ENCODE results near the gene EIF4ENIF1. TPM values are rescaled to one million over a fixed set of nuclear protein-coding genes. Genes with fewer than 3 reads are reported as not detected.
"Not testable (repeated sequence)": the region's sequence is repeated elsewhere in the genome, so short reads cannot be mapped to it uniquely, and the experiment has no call there.

EIF4ENIF1 gene
- total and polyA plus RNA-seq, 8 donors = 7.8 to 32.6 (median 11.5) TPM

GRCh38 chr22:31533374-31533773 is 43.7 kb upstream of the EIF4ENIF1 start:
- TF ChIP-seq POLR2A (IDR thresholded peaks at IDR 0.05) (no peak), EP300 (IDR thresholded peaks at IDR 0.05) (no peak), POLR2AphosphoS5 (IDR thresholded peaks at IDR 0.05) (no peak)
- TF ChIP-seq, protein P1, sequence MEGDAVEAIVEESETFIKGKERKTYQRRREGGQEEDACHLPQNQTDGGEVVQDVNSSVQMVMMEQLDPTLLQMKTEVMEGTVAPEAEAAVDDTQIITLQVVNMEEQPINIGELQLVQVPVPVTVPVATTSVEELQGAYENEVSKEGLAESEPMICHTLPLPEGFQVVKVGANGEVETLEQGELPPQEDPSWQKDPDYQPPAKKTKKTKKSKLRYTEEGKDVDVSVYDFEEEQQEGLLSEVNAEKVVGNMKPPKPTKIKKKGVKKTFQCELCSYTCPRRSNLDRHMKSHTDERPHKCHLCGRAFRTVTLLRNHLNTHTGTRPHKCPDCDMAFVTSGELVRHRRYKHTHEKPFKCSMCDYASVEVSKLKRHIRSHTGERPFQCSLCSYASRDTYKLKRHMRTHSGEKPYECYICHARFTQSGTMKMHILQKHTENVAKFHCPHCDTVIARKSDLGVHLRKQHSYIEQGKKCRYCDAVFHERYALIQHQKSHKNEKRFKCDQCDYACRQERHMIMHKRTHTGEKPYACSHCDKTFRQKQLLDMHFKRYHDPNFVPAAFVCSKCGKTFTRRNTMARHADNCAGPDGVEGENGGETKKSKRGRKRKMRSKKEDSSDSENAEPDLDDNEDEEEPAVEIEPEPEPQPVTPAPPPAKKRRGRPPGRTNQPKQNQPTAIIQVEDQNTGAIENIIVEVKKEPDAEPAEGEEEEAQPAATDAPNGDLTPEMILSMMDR (IDR thresholded peaks at IDR 0.05) = no peak
- WGBS, 5 donors = 66 to 74% (median 73%) methylated on average over 5 of the region's 5 CpGs

DNA sequence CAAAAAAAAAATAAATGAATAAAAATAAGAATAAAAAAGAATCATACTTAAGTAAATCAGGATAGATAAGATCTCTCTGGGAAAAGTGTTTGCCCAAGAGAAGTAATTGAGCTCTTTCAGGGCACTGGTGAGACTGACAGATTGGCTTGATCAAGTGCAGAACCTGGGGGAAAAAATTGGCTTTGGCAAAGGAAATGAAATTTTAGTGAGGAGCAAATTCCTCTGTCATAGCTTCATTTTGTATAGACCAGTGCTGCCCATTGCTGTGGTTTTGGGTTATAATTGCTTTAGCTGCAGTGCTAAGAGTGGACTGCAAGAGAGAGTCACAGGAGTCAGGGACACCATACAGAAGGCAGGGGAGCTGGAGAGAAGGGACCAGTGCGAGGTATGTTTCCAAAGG is 42.4 kb upstream of the EIF4ENIF1 start:
- peak in 1 of 2 donors; percentile 12 for DNase-seq
- WGBS, 5 donors = 53 to 89% (median 83%) methylated on average over 1 of the region's 1 CpG
- H3K36me3 ChIP-seq = peaks cover 0 to 7% (median 2%) of the 10 kb centered on the region in 4 donors
- H3K4me1 ChIP-seq = peaks cover 7 to 28% (median 23%) of the 10 kb centered on the region in 4 donors
- no peaks in the 10 kb centered on the region for H3K9me3 ChIP-seq
- peak overlapping the region in 2 of 5 donors; percentile 78 to 80 for H3K27ac ChIP-seq
- TF ChIP-seq, protein P1 (IDR thresholded peaks at IDR 0.05) = no peak
- TF ChIP-seq POLR2A (IDR thresholded peaks at IDR 0.05) (no peak), EP300 (IDR thresholded peaks at IDR 0.05) (no peak), POLR2AphosphoS5 (IDR thresholded peaks at IDR 0.05) (no peak)
- intact Hi-C loops (cut with DNase I; ENCODE audit: low total_unique reads) = no loop called here
- no peak overlapping the region for H3K4me3 ChIP-seq
- H3K27me3 ChIP-seq = no peaks in the 10 kb centered on the region

More at GRCh38 chr22:31533374-31533773, 43.7 kb upstream of the EIF4ENIF1 start:
- H3K27ac ChIP-seq = no peak overlapping the region
- DNase-seq = peak in 1 of 2 donors; percentile 5
- H3K27me3 ChIP-seq = no peaks in the 10 kb centered on the region
- intact Hi-C loops (cut with DNase I; ENCODE audit: low total_unique reads) = no loop called here
- H3K9me3 ChIP-seq = no peaks in the 10 kb centered on the region
- H3K36me3 ChIP-seq = peaks cover 0 to 7% (median 2%) of the 10 kb centered on the region in 4 donors
- H3K4me1 ChIP-seq = peaks cover 7 to 28% (median 23%) of the 10 kb centered on the region in 4 donors
- no peak overlapping the region for H3K4me3 ChIP-seq

- Histone ChIP-seq H3K27ac (peak overlapping the region in 4 of 5 donors; percentile 59 to 80 (median 78)), H3K4me3 (no peak overlapping the region), H3K36me3 (peaks cover 0 to 7% (median 4%) of the 10 kb centered on the region in 4 donors), H3K27me3 (no peaks in the 10 kb centered on the region), H3K9me3 (no peaks in the 10 kb centered on the region), H3K4me1 (peaks cover 7 to 28% (median 23%) of the 10 kb centered on the region in 4 donors)
- DNase-seq = peak in 1 of 2 donors; percentile 60
- WGBS, 5 donors = 21 to 44% (median 26%) methylated on average over 3 of the region's 3 CpGs
- TF ChIP-seq POLR2A (IDR thresholded peaks at IDR 0.05) (no peak), POLR2AphosphoS5 (IDR thresholded peaks at IDR 0.05) (no peak), EP300 (IDR thresholded peaks at IDR 0.05) (no peak)
- TF ChIP-seq, protein P1 (IDR thresholded peaks at IDR 0.05) = no peak
- intact Hi-C loops (cut with DNase I; ENCODE audit: low total_unique reads) = no loop called here
Measured at GRCh38 chr22:31530823-31531195, 41.2 kb upstream of the EIF4ENIF1 start.

DNA sequence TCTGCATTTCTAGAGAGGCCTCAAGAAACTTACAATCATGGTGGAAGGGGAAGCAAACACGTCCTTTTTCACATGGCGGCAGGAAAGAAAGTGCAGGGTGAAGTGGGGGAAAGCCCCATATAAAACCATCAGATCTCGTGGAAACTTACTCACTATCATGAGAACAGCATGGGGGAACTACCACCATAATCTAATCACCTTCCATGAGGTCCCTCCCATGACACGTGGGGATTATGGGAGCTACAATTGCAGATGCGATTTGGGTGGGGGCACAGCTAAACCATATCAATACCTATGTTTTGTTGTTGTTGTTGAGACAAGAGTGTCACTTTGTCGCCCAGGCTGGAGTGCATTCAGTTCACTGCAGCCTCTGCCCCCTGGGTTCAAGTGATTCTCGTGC is 36.6 kb upstream of the EIF4ENIF1 start:
- TF ChIP-seq, protein P1 (IDR thresholded peaks at IDR 0.05) = no peak
- no peak for TF ChIP-seq POLR2AphosphoS5 (IDR thresholded peaks at IDR 0.05)
- no peak for TF ChIP-seq POLR2A (IDR thresholded peaks at IDR 0.05)
- H3K27ac ChIP-seq = no peak overlapping the region
- DNase-seq = no peak
- WGBS, 5 donors = 82 to 91% (median 84%) methylated on average over 7 of the region's 7 CpGs
- H3K4me1 ChIP-seq = peaks cover 2 to 14% (median 11%) of the 10 kb centered on the region in 4 donors
- H3K36me3 ChIP-seq = peaks cover 0 to 12% (median 4%) of the 10 kb centered on the region in 4 donors
- no peak overlapping the region for H3K4me3 ChIP-seq
- intact Hi-C loops (cut with DNase I; ENCODE audit: low total_unique reads) = no loop called here
- H3K9me3 ChIP-seq = no peaks in the 10 kb centered on the region
- H3K27me3 ChIP-seq = no peaks in the 10 kb centered on the region

DNA sequence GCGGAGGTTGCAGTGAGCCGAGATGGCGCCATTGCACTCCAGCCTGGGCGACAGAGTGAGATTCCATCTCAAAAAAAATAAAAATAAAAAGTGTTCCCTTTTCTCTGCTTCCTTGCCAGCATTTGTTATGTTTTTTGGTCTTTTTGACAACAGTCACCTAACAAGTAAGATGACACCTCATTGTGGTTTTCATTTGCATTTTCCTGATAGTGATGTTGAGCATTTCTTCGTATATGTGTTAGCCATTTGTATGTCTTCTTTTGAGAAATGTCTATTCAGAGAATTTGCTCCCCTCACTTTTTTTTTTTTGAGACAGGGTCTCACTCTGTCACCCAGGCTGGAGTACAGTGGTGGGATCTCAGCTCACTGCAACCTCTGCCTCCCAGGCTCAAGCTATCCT is 34.5 kb upstream of the EIF4ENIF1 start:
- H3K4me1 ChIP-seq; H3K27me3 ChIP-seq; H3K4me3 ChIP-seq; DNase-seq; H3K27ac ChIP-seq; H3K9me3 ChIP-seq; intact Hi-C loops (cut with DNase I; ENCODE audit: low total_unique reads): not testable (repeated sequence)
- H3K36me3 ChIP-seq = peaks cover 0 to 10% (median 3%) of the 10 kb centered on the region in 4 donors
- WGBS, 5 donors = 84 to 94% (median 93%) methylated on average over 5 of the region's 5 CpGs

Data from stomach (tissue), 9 donors.